GM18951 (cell line): ENCODE measurements around the gene SLC66A2.
"Not testable (repeated sequence)": the region's sequence is repeated elsewhere in the genome, so short reads cannot be mapped to it uniquely, and the experiment has no call there.

Experiments
- POLR2A ChIP-seq: IDR thresholded peaks from 4 replicates; pipeline ENCODE4 v1.6.1; 2011; ENCODE audit warnings: mild to moderate bottlenecking; ENCODE audit not compliant: insufficient read length, insufficient read depth; ENCODE audit errors: extremely low read depth
- in situ Hi-C: fragments of 300-500 bp; cut with MboI; formaldehyde crosslinking; loops from one replicate; pipeline ENCODE4 v1.12.0; 2022; ENCODE audit warnings: low sequenced_read_pairs, mixed read lengths, inconsistent platforms; ENCODE audit not compliant: unreplicated experiment

The SLC66A2 gene

GRCh38 chr18:79872527-79873444, 78.7 kb downstream of the SLC66A2 start:
- no peak for TF ChIP-seq POLR2A

GRCh38 chr18:79871481-79872091, 79.9 kb downstream of the SLC66A2 start:
- TF ChIP-seq POLR2A, result no peak
- in situ Hi-C loops, result no loop called here

More at GRCh38 chr18:79872527-79873444, 78.7 kb downstream of the SLC66A2 start:
- in situ Hi-C loops, result no loop called here

GRCh38 chr18:79871026-79871390, 80.4 kb downstream of the SLC66A2 start:
- in situ Hi-C loops, result no loop called here
- TF ChIP-seq POLR2A, result no peak

GRCh38 chr18:79870301-79871025, 81.0 kb downstream of the SLC66A2 start:
- TF ChIP-seq POLR2A, result no peak
- in situ Hi-C loops, result no loop called here

GRCh38 chr18:79869591-79870300, 81.7 kb downstream of the SLC66A2 start:
- in situ Hi-C loops, result no loop called here
- no peak for TF ChIP-seq POLR2A

- TF ChIP-seq POLR2A, result no peak
- in situ Hi-C loops, result no loop called here
These were observed 82.5 kb downstream of the SLC66A2 start for GRCh38 chr18:79868811-79869541.

GRCh38 chr18:79868168-79868784, 83.2 kb downstream of the SLC66A2 start:
- no peak for TF ChIP-seq POLR2A
- in situ Hi-C loops, result no loop called here

GRCh38 chr18:79867666-79868065, 83.8 kb downstream of the SLC66A2 start:
- TF ChIP-seq POLR2A, result no peak
- in situ Hi-C loops, result no loop called here

GRCh38 chr18:79866889-79867574, 84.4 kb downstream of the SLC66A2 start:
- TF ChIP-seq POLR2A, result no peak
- in situ Hi-C loops, result no loop called here

- in situ Hi-C loops, result not testable (repeated sequence)
These were observed 85.5 kb downstream of the SLC66A2 start for GRCh38 chr18:79865951-79866350.

- in situ Hi-C loops, result not testable (repeated sequence)
These were observed 86.5 kb downstream of the SLC66A2 start for GRCh38 chr18:79864955-79865354.
